EH (cell line): ENCODE results near the gene LUZP1.

ENCODE experiments used
- DNase-seq: peaks from one replicate; pipeline ENCODE4 v3.0.0-alpha.2; 2015; ENCODE audit warnings: low read depth

Gene LUZP1

GRCh38 chr1:23084880-23085279 is 83.8 kb downstream of the LUZP1 start:
- no peak for DNase-seq

GRCh38 chr1:23083714-23084480 is 84.8 kb downstream of the LUZP1 start:
- no peak for DNase-seq

GRCh38 chr1:23081376-23081775 is 87.3 kb downstream of the LUZP1 start:
- DNase-seq: no peak

- no peak for DNase-seq
These were observed 87.8 kb downstream of the LUZP1 start for GRCh38 chr1:23080885-23081284.

GRCh38 chr1:23079025-23079424 is 89.6 kb downstream of the LUZP1 start:
- DNase-seq: peak; percentile 16

- DNase-seq: no peak
These were observed 94.6 kb downstream of the LUZP1 start for GRCh38 chr1:23074012-23074411.

- no peak for DNase-seq
These were observed 99.0 kb downstream of the LUZP1 start for GRCh38 chr1:23069675-23070074.

GRCh38 chr1:23069149-23069548 is 99.5 kb downstream of the LUZP1 start:
- no peak for DNase-seq

- no peak for DNase-seq
These were observed 102.6 kb downstream of the LUZP1 start for GRCh38 chr1:23066075-23066474.

GRCh38 chr1:23065385-23065784 is 103.3 kb downstream of the LUZP1 start:
- DNase-seq: no peak

- DNase-seq: no peak
These were observed 106.4 kb downstream of the LUZP1 start for GRCh38 chr1:23062271-23062670.

- DNase-seq: no peak
These were observed 111.4 kb downstream of the LUZP1 start for GRCh38 chr1:23057301-23057700.

GRCh38 chr1:23051290-23051909 is 117.3 kb downstream of the LUZP1 start:
- no peak for DNase-seq

- no peak for DNase-seq
These were observed 118.5 kb downstream of the LUZP1 start for GRCh38 chr1:23050201-23050600.

- no peak for DNase-seq
These were observed 124.6 kb downstream of the LUZP1 start for GRCh38 chr1:23044035-23044434.

GRCh38 chr1:23040509-23040908 is 128.1 kb downstream of the LUZP1 start:
- no peak for DNase-seq

- DNase-seq: no peak
These were observed 129.3 kb downstream of the LUZP1 start for GRCh38 chr1:23039308-23039826.

GRCh38 chr1:23037081-23037740 is 131.4 kb downstream of the LUZP1 start:
- no peak for DNase-seq

- DNase-seq: no peak
These were observed 132.7 kb downstream of the LUZP1 start for GRCh38 chr1:23035823-23036452.
